GM10248 (cell line): ENCODE data around the gene PMEPA1.

Experiments
- CTCF ChIA-PET: fragments of 300-600 bp; sonication (Branson Sonifier 250); formaldehyde crosslinking; extraction: SDS; loops from one replicate; lab custom pipeline; 2021; ENCODE audit warnings: antibody characterized with exemption; lab: Yijun Ruan, JAX
- POLR2A ChIA-PET: fragments of 350-650 bp; sonication (Branson Sonifier 250); formaldehyde crosslinking; extraction: SDS; loops from one replicate; lab custom pipeline; 2020; ENCODE audit warnings: antibody characterized with exemption; lab: Yijun Ruan, JAX
- DNase-seq: peaks from one replicate; pipeline ENCODE4 v3.0.0; 2012; ENCODE audit errors: extremely low spot score
- TF ChIP-seq, protein P1 (sequence below): IDR thresholded peaks from 2 replicates; pipeline ENCODE4 v1.5.1; 2012; ENCODE audit warnings: mild to moderate bottlenecking, low read depth; ENCODE audit errors: extremely low read depth, missing control alignments, control extremely low read depth

The PMEPA1 gene

DNA sequence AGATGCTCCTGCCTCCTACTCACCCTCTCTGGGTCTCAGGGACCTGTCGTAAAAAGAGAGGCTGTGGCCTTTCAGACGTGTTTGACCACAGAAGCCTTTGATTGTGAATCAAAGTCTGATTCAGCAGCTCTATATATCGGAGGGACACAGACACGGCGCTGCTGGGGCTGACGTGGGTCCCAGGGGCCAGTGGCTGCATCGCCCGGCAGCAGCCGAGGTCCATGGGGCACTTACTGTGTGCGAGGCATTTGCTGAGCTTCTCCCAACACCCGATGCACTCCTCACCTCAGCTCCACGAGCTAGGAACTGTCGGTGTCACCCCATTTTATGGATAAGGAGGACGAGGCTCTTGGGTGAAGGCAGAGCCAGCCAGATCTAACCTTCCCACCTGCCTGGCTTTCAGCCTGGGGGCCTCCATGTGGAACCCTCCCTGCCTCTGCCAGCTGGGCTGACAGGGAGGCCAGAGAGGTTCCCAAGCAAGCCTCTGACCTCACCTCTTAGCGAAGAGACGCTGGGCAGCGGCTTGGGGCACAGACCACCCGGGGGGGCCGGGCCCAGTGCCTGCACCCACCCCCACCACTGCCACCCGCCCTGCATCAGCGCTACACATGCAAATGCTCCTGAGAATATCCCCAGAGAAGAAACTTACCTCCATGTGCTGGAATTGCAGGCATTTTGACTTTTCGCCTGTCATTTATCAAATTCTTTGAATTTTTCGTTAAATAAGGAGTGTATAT is 19.9 kb downstream of the PMEPA1 start:
- TF ChIP-seq, protein P1, sequence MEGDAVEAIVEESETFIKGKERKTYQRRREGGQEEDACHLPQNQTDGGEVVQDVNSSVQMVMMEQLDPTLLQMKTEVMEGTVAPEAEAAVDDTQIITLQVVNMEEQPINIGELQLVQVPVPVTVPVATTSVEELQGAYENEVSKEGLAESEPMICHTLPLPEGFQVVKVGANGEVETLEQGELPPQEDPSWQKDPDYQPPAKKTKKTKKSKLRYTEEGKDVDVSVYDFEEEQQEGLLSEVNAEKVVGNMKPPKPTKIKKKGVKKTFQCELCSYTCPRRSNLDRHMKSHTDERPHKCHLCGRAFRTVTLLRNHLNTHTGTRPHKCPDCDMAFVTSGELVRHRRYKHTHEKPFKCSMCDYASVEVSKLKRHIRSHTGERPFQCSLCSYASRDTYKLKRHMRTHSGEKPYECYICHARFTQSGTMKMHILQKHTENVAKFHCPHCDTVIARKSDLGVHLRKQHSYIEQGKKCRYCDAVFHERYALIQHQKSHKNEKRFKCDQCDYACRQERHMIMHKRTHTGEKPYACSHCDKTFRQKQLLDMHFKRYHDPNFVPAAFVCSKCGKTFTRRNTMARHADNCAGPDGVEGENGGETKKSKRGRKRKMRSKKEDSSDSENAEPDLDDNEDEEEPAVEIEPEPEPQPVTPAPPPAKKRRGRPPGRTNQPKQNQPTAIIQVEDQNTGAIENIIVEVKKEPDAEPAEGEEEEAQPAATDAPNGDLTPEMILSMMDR: no peak
- POLR2A ChIA-PET: no interaction called here

GRCh38 chr20:57688864-57689263 is 21.0 kb downstream of the PMEPA1 start:
- TF ChIP-seq, protein P1: no peak
- no peak for DNase-seq
- CTCF ChIA-PET: no interaction called here
- POLR2A ChIA-PET: no interaction called here

More for the DNA sequence above, 19.9 kb downstream of the PMEPA1 start:
- no peak for DNase-seq
- CTCF ChIA-PET: no interaction called here

DNA sequence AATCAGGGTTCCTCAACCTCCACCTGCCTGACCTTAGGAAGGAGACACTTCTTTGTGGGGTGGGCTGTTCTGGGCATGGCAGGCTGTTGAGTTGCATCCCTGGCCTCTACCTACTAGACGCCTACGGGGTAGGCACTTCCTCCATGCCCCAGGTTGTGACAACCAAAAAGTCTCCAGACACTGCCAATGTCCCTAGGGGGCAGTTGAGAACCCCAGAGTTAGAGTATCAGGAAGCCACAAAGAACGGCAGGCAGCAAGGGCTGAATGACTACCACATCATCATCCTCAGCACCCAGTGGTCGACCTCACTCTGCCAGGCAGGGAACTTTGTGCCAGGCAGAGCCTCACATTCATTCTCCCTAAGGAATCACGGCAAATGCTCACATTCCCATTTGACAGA is 21.5 kb downstream of the PMEPA1 start:
- ChIA-PET POLR2A (no interaction called here), CTCF (no interaction called here)
- DNase-seq: no peak
- TF ChIP-seq, protein P1: no peak

DNA sequence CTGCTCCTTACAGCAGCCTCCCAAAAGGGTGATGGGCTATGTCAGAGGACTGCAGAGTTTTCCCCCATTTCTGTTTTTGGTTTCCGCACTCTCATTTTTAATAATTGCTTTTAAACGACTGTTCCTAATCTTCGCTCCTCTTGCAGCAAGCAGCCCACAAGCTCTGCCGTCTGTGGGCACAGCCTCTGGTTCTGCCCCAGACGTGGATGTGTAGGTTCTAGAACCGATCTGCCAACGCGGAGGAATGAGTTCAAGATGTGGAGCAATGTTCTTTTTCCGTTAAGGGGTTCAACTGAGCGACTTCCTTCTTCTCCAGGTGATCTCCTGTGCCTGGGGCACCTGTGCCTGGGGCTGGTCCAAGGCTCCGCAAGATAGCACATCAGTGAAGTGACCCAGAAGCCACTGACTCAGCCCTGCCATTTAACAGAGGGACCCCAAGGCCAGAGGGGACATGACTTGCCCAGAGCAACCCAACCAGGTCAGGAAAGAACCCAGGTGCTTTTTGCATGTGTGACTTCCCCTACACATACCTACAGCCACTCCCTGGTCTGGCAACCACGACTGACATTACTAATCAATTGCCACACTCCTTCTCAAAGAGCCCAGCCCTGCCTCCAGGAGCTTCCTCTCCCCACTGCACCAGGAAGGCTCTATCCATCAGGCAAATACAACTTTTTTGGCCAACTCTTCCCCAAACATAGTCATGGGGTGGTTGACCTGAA is 22.7 kb downstream of the PMEPA1 start:
- ChIA-PET POLR2A (no interaction called here), CTCF (interaction anchor here (0.8 to 1.0 kb wide), 2 partner anchors 11 to 92 kb away, joined by 3 read pairs; no protein-coding TSS in a partner anchor)
- TF ChIP-seq, protein P1: no peak
- DNase-seq: no peak

- ChIA-PET CTCF (no interaction called here), POLR2A (no interaction called here)
- no peak for DNase-seq
- TF ChIP-seq, protein P1: no peak
Measured at GRCh38 chr20:57685146-57685758, 24.6 kb downstream of the PMEPA1 start.

DNA sequence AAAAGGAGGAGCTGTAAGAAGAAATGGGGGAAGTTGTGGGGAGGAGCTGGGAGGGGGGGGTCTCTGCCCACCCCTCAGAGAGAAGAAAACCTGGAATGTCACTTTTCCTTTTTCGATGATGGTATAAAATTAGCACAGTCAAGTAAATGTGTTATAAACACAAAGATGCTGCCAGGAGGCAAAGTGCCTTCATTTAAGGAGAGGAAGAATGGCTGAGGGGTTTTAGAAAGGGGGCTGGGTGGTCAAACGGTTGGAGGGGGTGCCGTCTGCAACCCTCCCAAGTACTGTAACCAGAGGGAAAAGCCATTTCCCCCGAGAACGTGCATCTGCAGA is 25.0 kb downstream of the PMEPA1 start:
- ChIA-PET POLR2A (no interaction called here), CTCF (no interaction called here)
- TF ChIP-seq, protein P1: no peak
- DNase-seq: no peak
